ENCODE measurements around the gene ZFR.
A peak's percentile ranks its signal among the peaks of the same experiment; 100 is the strongest.
"Not testable (repeated sequence)": the region's sequence is repeated elsewhere in the genome, so short reads cannot be mapped to it uniquely, and the experiment has no call there.

The ZFR gene

GRCh38 chr5:32319926-32320543 is 124.5 kb downstream of the ZFR start:
- DNase-seq (ENCODE audit: low read depth): no peak

- no peak for DNase-seq (ENCODE audit: low read depth)
Measured at GRCh38 chr5:32319392-32319791, 125.1 kb downstream of the ZFR start.

GRCh38 chr5:32317041-32317440 is 127.5 kb downstream of the ZFR start:
- no peak for DNase-seq (ENCODE audit: low read depth)

- DNase-seq (ENCODE audit: low read depth): no peak
Measured at GRCh38 chr5:32315221-32316014, 129.1 kb downstream of the ZFR start.

GRCh38 chr5:32314658-32315057 is 129.9 kb downstream of the ZFR start:
- DNase-seq (ENCODE audit: low read depth): no peak

GRCh38 chr5:32314152-32314488 is 130.4 kb downstream of the ZFR start:
- not testable (repeated sequence) for DNase-seq (ENCODE audit: low read depth)

GRCh38 chr5:32312595-32313332 is 131.8 kb downstream of the ZFR start, which contains the start of gene MTMR12:
Gene MTMR12 (minus strand): TSS chr5:32312939. CDS start chr5:32312838, 101 bp downstream.
- DNase-seq (ENCODE audit: low read depth): peak; percentile 99

GRCh38 chr5:32312197-32312594 is 132.3 kb downstream of the ZFR start:
- peak; percentile 50 for DNase-seq (ENCODE audit: low read depth)

- DNase-seq (ENCODE audit: low read depth): peak; percentile 34
Measured at GRCh38 chr5:32311404-32312196, 132.9 kb downstream of the ZFR start.

GRCh38 chr5:32309761-32310160 is 134.8 kb downstream of the ZFR start:
- no peak for DNase-seq (ENCODE audit: low read depth)

GRCh38 chr5:32308946-32309345 is 135.6 kb downstream of the ZFR start:
- DNase-seq (ENCODE audit: low read depth): no peak

GRCh38 chr5:32307769-32308194 is 136.8 kb downstream of the ZFR start:
- DNase-seq (ENCODE audit: low read depth): no peak

- DNase-seq (ENCODE audit: low read depth): no peak
Measured at GRCh38 chr5:32304622-32305021, 139.9 kb downstream of the ZFR start.

All from amniotic epithelial cell (primary cell).